GM12872 (cell line): ENCODE measurements around the gene CCDC91.

Source experiments
- TF ChIP-seq, protein P1 (sequence below): IDR thresholded peaks from 3 replicates; pipeline ENCODE4 v1.5.1; 2011; ENCODE audit warnings: low read depth, mild to moderate bottlenecking, low read length, moderate library complexity; ENCODE audit not compliant: insufficient read depth

CCDC91 gene

GRCh38 chr12:28180786-28181185, 9.5 kb upstream of the CCDC91 start:
- TF ChIP-seq, protein P1, sequence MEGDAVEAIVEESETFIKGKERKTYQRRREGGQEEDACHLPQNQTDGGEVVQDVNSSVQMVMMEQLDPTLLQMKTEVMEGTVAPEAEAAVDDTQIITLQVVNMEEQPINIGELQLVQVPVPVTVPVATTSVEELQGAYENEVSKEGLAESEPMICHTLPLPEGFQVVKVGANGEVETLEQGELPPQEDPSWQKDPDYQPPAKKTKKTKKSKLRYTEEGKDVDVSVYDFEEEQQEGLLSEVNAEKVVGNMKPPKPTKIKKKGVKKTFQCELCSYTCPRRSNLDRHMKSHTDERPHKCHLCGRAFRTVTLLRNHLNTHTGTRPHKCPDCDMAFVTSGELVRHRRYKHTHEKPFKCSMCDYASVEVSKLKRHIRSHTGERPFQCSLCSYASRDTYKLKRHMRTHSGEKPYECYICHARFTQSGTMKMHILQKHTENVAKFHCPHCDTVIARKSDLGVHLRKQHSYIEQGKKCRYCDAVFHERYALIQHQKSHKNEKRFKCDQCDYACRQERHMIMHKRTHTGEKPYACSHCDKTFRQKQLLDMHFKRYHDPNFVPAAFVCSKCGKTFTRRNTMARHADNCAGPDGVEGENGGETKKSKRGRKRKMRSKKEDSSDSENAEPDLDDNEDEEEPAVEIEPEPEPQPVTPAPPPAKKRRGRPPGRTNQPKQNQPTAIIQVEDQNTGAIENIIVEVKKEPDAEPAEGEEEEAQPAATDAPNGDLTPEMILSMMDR = no peak

DNA sequence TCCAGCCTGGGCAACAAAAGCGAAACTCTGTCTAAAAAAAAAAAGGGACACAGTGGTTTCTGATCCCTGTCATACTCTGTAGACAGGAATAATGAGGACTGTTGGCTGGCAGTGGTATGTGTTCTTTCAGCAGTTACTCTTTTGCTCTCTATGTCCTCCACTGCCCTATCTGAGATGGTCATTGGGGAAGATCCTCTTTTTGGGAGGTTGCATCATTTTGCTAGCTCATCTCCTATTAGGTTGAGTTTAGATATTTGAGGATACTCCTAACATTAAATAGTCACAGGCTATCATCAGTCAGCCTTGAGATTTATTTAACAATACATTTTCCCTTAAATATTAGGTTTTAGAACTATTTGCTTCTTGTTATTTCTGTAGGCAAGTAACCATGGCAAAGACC, 5.9 kb upstream of the CCDC91 start:
- TF ChIP-seq, protein P1 = no peak

DNA sequence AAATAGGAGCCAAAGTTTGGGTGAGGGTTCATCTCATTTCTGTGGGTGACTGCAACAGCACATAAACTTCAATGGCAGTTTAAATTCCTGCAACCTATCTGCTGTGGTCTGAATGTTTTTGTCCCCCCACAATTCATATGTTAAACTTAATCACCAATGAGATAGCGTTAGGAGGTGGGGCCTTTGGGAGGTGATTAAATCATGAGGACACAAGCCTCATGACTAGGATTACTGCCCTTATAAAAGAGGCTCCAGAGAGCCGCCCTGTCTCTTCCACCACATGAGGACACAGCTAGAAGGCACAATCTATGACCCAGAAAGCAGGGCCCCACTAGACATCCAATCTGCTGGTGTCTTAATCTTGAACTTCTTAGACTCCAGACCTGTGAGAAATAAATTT, 3.8 kb upstream of the CCDC91 start:
- TF ChIP-seq, protein P1 = no peak

DNA sequence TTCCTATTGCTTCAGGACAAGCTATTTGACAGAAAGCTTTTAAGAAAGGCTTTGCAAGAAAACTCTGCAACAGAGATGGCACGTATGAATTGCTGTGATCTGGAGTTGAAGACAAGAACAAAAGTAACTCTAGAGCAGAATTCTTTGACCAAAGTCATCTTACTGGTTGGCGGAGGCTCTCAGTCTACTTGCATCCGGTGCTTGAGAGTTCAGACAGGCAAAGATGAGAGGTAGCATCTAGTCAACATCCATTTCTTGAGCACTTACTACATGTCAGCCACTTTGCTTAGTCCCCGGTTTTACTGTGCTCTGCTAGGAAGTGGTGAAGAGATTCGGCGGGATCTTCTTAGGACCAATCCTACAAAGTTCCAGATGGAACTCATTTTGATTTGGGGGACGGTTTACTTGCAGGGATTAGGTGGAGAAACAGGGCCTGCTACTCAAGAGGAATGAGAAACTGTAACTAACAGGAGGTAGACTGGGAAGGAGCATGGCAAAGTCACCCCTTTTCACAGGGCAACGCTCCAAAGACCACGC, 404 bp upstream of the CCDC91 start:
- TF ChIP-seq, protein P1 = no peak

DNA sequence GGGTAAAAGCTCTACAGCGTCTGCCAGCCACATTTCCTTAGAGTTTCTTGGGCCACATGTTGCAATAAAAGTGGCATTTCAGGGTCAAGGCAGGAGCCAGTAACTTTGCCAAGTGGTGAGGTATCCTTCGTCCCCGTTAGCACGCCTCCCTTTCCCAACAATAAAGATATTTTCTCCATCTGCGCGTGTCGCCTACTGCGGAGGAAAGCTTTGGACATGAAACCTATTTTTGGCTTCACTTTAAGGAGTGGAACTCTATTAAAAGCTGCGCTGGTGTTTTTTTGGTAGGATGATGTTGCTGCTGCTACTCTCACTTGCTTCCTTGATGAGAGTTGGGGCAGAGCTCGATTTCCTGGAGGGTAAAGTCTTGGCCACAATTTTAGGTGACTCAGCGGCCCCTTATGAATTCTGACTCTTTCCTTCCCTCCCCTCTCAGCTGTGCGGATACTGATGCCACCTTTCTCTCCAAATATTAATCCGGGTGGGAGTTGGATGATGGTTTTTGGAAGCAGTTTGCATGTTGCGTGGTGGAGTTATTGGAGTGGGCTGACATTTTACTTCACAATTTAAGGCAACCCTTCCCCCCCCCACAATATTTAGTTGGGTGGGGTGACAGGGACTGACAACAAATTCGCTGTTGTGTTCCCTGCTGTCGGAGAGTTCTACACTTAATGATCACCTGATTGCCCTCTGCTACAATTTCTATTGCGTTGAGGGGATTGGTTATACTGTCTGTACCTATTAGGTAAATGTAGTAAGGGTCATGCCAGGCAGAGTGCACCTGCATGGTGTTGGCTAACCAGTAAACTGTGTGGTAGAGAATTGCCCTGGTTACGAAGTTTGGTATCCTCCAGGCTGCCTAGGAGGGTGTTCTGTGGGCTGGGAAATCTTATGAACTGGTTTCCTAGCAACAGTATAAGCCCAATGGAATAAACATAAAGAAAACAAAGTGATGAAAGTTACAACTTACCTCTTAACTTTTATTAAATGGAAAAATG, 1.1 kb downstream of the CCDC91 start:
- TF ChIP-seq, protein P1 = no peak

GRCh38 chr12:28192125-28192524, 1.9 kb downstream of the CCDC91 start:
- TF ChIP-seq, protein P1 = no peak

DNA sequence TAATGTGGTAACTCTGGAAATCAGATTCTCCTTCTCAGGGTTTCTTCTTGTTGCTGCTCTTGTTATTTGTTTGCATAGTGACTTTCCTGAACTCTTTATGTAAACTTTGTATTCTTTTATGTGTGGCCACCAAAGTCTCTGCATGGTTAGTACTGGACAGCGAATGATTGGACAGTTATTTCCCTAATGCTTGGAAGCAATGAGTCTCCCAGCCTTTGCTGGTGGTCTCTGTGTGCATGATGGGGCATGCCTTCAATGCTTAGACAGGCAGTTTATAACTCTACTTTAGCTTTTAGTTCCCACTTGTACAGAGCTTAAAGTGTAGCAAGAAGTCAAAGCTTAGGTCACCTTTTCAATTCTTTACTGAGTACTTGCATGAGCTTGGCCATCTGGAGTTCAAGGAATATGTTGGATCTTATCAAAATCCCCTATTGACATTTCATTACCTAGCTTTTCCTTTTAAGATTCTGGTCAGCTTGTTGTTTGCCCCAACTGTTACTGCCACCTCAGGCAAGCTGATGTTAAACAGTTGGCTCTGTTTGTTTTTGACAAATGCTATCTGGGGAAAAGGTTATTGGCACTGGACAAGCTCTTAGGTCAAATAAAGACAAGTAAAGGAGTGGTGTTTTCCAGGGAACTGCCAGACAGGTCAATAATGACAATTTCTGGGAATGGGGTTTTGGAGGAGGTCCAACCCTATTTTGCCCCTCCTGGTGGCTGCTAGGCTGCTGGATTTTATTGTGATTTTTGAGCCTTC, 12.3 kb downstream of the CCDC91 start:
- TF ChIP-seq, protein P1 = no peak
